ENCODE measurements around the gene PCGF5.
"Not testable (repeated sequence)": the region's sequence is repeated elsewhere in the genome, so short reads cannot be mapped to it uniquely, and the experiment has no call there.

Gene PCGF5

DNA sequence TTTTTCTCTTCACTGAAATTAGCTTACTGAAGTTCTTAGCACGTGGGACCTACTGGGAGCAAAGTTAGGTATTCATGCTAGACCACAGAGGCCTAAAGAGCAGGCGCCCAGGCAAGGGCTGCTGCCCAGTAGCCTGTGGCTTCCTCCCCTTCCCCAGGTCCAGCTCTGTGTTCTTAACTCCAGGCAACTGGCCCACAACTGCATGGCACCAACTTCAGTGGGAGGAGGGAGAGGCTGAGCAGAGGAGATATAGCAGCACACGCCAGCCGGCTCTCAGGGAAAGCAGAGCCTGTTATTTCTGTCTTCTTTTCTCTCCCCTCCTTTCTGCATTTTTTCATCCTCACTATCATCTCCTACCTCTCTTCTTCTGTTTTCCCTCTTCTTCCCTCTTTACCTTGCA is 67.4 kb downstream of the PCGF5 start:
- no peak for DNase-seq

DNA sequence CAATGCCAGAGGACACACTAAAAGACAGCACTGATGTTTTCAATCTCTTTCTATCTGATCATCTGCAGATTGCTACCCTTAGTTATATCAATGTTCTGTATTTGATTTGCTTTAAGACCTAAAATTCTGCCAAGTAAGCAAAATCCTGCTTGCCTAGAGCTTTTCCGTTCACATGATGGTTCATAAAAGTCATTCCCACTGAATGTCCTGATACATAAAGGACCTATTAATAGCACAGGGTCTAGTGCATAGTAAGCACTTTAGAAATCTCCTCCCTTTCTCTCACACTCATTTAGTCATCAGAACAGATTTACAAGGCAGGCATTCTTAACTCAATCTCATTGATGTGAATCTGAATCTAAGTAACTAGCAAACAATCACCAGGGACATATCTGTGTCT is 68.8 kb downstream of the PCGF5 start:
- DNase-seq: no peak

DNA sequence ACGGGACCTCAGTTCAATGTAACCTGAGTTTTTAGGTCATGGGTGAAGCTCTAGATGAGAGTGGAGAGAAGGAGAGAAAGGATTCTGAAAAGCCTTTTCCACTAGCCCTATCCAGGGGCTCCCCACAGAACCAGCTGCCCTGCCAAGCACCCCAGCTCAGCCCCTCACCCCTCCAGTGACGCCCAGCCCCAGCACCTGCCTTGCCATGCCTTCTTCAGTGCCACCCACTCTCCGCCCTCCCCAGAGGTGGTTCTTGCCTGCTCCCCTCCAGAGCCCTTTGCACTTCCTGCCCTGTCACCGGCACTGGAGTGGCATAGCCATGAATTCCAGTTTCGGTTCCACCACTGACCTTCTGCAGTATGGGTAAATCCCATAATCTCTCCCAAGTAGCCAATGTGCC is 70.1 kb downstream of the PCGF5 start:
- no peak for DNase-seq

GRCh38 chr10:91294134-91294906 is 73.9 kb downstream of the PCGF5 start:
- no peak for DNase-seq

DNA sequence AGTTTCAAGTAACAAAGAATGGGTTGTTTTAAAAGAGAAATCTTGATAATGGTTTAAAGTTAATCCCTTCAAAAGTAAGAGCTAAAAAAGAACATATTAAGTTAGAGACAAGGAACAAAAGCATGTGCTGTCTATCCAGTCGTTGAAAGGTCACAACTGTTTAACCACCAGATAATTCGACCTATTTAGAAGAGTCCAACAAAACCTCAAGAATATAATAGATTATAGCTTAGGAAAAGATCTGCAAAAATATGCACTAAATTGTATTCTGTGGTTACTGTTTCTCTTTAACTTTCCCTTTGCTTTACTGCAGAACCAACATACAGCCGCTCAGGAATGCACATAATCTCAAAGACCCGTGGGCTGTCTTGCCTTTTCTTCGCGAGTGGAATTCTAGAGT is 74.9 kb downstream of the PCGF5 start:
- DNase-seq: no peak

GRCh38 chr10:91296471-91296870 is 76.0 kb downstream of the PCGF5 start:
- no peak for DNase-seq

- peak; percentile 85 for DNase-seq
These were observed 77.9 kb downstream of the PCGF5 start for GRCh38 chr10:91298224-91298871.

- no peak for DNase-seq
These were observed 79.6 kb downstream of the PCGF5 start for GRCh38 chr10:91299999-91300575.

- DNase-seq: not testable (repeated sequence)
These were observed 82.5 kb downstream of the PCGF5 start for GRCh38 chr10:91302946-91303345.

- DNase-seq: not testable (repeated sequence)
These were observed 85.5 kb downstream of the PCGF5 start for GRCh38 chr10:91305979-91306378.

GRCh38 chr10:91307489-91307888 is 87.0 kb downstream of the PCGF5 start:
- DNase-seq: no peak

GRCh38 chr10:91309711-91310110 is 89.2 kb downstream of the PCGF5 start:
- DNase-seq: no peak

DNA sequence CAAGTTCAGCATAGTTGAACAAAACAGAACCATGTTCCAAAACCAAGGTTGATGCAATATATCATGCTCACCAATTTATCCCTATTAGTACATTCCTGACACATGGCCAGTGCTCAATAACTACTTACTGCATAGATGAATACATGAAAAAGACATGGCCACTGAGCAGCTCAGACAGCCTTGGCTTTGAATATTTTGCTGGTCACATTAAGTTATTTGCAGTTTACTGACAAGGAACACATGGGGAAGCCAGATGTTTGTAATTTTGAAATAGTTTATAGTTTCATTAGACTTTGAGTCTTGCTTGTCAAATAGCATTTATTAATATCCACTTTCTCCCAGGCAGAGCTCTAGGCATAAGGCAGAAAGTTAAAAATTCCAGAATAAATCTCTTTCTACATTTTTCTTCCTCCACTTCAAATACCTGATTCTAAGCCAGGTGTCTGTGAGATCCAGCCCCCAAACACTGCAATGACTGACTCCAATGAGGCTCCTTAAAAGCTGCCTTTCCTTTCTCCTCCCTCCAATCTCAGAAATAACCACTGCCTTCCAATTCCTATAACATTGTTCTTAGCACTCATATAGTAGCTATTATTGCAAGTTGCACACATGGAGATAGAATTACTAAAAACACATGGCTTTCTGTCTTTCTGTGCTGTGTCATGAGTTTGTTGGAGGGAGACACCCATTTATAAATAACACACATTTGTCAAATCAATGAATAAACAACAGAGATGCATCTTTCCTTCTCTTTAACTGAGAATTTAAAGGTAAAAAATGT is 91.3 kb downstream of the PCGF5 start:
- DNase-seq: no peak

GRCh38 chr10:91312382-91312733 is 91.9 kb downstream of the PCGF5 start:
- DNase-seq: no peak

GRCh38 chr10:91313796-91314485 is 93.5 kb downstream of the PCGF5 start:
- no peak for DNase-seq

DNA sequence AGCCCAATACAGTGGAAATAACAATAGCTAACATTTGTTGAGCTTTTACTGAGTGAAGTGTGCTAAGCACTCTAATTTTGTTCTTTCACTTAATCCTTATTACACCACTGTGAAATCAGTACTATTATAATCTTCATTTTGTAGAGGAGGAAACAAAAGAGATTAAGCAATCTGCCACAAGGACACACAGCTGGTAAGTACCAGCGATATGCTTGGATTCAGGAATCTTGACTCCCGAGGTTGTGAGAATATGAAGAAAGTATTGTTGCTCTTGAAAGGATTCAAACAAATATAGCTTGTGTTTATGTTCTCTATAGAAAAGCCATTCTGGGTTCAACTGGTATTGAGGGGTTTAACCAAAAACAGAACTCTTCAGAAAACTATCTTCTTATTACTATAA is 96.0 kb downstream of the PCGF5 start:
- no peak for DNase-seq

GRCh38 chr10:91317541-91317940 is 97.1 kb downstream of the PCGF5 start:
- DNase-seq: no peak

DNA sequence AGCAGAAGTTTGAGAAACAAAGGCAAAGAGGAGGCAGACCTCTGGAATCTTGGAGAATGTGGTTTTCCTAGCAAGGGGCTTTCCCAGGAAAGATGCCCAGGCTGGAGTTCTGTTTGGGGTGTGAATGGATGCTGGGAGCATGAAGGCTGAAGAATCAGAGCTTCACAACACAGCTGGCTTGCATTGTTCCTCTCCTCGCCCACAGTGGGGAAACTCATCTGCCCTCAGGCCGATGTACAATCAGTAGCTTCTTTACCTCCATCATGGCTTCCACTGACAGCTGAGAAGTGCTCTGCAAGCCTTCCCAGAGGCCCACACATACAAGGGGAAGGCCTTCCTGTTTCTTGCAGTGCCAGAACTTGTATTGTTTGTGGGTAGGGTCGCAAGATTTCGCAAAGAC is 98.9 kb downstream of the PCGF5 start:
- no peak for DNase-seq

DNA sequence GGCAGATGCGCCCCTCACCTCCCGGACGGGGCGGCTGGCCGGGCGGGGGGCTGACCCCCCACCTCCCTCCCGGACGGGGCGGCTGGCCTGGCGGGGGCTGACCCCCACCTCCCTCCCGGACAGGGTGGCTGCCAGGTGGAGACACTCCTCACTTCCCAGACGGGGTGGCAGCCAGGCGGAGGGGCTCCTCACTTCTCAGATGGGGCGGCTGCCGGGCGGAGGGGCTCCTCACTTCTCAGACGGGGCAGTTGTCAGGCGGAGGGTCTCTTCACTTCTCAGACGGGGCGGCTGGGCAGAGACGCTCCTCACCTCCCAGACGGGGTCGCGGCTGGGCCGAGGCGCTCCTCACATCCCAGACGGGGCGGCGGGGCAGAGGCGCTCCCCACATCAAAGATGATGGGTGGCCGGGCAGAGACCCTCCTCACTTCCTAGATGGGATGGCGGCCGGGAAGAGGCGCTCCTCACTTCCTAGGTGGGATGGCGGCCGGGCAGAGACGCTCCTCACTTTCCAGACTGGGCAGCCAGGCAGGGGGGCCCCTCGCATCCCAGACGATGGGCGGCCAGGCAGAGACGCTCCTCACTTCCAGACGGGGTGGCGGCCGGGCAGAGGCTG is 102.9 kb downstream of the PCGF5 start:
- not testable (repeated sequence) for DNase-seq

GRCh38 chr10:91328320-91328984 is 108.0 kb downstream of the PCGF5 start:
- no peak for DNase-seq
